HK-2 (cell line): ENCODE data around the gene YDJC.
"Not testable (repeated sequence)": the region's sequence is repeated elsewhere in the genome, so short reads cannot be mapped to it uniquely, and the experiment has no call there.

Experiments
- DNase-seq: peaks from one replicate; pipeline ENCODE4 v3.0.0-alpha.2; 2018; ENCODE audit not compliant: unreplicated experiment

The YDJC gene

DNA sequence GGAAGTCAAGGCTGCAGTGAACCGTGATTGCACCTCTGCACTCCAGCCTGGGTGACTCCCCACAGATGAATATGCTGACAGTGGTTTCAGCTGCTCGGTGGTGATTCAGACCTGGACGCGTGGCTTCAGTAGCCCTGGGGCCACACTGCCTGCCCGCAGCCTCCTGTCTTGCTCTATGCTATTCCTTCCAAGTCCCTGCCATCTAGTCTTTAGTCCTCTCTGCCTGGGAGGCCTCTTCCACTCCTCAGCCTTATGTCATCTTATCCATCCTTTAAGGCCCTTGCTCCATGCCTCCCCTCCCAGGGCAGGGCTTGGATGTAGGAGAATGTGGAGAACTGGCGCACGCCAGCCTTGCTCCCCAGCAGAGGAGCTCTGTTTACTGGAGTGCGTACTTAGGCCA, 23.0 kb downstream of the YDJC start:
- DNase-seq = peak; percentile 46

DNA sequence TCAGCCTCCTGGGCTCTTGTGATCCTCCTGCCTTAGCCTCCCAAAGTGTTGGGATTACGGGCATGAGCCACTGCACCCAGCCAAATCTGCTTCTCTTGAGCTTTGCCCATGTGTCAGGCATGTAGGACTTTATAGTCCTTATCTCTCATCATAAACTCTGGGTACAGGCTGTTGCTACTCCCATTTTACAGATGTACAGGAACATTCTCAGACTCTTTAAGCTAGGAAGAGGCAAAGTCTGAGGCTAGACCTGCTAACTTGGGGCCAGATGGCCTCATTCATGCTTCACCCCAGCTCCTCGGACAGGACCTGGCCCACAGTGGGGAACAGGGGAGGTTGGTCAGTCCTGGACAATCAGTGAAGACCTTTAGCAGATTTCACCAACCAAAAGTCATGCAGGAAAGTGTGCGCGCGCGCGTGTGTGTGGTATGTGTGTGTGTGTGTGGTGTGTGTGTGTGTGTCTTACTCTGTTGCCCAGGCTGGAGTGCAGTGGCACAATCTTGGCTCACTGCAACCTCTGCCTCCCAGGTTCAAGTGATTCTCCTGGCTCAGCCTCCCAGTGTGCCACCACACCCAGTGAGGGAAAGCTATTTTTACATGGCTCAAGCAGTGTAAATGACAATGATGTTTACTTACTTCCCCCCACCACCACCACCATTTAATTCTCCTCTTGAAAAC, 23.8 kb downstream of the YDJC start:
- no peak for DNase-seq

DNA sequence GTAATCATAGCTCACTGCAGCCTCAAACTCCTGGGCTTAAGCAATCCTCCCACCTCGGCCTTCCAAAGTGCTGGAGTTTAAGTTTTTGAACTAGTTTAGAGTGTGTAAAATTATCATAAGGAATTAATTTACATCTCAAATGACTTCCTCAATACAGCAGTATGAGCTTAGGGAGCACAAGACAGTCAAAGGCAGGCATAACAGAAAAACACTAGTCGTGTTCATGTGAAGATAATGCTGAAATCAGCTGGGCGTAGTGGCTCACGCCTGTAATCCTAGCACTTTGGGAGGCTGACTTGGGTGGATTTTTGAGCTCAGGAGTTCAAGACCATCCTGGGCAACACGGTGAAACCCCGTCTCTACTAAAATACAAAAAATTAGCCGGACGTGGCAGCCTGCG, 25.8 kb downstream of the YDJC start:
- DNase-seq = no peak

DNA sequence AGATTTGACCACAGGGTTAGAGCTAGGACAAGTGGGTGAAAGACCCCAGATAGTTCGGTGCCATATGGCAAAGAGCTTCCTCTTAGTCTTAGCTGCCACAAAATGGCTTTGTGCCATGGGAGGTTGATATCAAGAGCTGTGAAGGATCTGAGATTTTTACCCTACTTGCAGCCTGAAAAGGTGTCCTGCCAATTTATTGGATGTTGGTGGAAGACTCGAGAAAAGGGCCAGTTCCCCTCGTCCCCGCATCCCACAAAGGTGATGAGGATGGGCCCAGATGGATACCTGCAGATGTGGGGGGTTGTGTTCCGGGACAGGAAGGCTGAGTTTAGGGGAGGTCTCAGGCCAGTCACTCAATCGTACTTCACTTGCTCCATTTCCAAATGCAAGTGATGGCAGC, 27.2 kb downstream of the YDJC start:
- DNase-seq = no peak

DNA sequence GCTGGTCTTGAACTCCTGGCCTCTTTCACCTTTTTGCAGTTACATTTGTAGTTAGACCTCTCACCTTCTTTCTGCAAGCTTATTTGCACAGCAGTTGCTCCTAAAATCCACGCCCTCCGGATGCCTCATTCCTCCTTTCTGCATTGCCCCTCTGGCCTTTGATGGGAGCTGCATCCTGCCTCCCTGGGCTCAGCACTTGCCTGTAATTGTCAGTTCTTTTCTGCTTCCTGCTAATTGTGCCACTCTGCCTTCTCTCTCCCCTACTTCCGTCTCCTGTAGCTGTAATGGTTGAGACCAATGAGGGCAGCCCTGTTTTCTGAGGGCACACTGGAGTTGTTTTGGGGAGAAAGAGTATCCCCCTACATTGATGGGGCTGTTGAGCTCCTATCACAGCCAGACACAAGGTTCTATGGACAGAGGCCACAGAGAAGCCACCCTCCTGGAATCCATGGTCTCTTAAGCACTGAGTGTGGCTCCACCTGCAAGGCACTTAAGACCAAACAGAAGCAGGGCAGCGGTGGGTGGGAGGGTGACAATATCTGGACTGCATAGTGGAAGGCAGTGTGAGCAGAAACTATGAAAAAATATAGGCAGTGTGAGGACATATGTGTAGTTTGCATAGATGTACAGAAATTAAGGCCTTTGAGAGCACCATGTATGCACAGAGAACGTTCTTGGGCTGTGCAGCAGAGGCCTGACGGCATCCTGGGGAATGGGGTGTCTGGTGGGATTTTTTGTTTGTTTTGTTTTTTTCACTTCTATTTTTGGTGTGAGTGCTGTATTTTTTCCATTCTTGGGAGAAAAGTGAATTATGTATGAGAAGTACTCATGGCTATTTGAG, 30.5 kb downstream of the YDJC start:
- no peak for DNase-seq

DNA sequence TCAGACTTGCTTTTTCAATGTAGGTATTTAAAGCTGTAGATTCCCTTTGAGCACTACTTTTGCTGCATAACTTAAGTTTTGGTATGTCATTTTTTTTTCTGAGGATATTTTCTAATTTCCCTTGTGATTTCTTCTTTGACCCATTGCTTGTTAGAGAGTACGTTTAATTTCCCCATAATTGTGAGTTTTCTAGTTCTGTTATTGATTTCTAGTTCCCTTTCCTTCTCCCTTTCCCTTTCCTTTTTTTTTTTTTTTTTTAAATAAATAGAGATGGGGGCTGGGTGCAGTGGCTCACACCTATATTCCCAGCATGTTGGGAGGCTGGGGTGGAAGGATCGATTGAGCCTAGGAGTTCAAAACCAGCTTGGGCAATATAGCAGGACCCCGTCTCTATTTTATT, 31.5 kb downstream of the YDJC start:
- DNase-seq = no peak

DNA sequence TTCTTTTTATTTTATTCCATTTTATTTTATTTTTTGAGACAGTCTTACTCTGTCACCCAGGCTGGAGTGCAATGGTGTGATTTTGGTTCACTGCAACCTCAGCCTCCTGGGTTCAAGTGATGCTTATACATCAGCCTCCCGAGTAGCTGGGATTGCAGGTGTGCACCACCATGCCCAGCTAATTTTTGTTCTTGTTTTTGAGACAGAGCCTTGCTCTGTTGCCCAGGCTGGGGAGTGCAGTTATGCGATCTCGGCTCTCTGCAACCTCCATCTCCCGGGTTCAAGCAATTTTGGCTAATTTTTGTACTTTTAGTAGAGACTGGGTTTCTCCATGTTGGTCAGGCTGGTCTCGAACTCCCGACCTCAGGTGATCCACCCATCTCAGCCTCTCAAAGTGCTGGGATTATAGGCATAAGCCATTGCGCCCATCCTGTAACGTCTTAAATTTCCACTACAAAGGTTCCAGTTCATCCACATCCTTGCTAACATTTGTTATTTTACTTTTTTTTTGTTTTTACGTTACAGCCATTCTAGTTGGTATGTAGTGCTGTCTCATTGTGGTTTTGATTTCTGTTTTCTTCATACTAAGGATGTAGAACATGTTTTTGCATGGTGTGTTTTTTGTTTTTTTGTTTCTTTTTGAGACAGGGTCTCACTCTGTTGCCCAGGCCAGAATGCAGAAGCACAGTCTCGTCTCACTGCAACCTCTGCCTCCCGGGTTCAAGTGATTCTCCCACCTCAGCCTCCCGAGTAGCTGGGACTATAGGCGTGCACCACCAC, 33.3 kb downstream of the YDJC start:
- DNase-seq = not testable (repeated sequence)

DNA sequence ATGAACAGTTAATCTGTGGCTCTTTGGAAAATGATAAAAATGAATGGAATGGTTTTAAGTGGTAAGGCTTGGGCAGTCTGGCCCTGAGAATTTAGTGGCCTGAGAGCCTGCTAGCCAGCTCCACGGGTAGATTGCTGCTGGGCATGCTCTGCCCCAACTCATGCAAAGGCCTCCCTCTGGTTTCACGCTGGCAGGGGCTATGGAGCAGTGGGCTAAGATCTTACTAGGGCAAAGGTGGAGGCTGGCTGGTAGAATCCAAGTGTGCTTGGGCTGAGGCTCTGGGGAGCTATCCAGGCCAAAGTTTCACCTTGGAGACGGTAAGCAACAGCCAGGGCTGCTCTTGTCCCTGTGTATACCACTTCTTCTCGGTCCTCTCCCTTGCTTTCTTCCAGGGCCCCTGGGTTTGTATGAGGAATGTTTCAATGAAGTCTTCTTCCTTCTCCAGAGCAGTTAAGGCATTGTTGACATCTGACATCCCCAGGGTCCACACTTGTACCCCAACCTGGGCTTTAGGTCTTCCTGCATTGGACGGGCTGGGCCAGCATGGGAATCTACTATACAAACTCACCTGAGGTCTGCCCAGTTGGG, 34.9 kb downstream of the YDJC start:
- no peak for DNase-seq

DNA sequence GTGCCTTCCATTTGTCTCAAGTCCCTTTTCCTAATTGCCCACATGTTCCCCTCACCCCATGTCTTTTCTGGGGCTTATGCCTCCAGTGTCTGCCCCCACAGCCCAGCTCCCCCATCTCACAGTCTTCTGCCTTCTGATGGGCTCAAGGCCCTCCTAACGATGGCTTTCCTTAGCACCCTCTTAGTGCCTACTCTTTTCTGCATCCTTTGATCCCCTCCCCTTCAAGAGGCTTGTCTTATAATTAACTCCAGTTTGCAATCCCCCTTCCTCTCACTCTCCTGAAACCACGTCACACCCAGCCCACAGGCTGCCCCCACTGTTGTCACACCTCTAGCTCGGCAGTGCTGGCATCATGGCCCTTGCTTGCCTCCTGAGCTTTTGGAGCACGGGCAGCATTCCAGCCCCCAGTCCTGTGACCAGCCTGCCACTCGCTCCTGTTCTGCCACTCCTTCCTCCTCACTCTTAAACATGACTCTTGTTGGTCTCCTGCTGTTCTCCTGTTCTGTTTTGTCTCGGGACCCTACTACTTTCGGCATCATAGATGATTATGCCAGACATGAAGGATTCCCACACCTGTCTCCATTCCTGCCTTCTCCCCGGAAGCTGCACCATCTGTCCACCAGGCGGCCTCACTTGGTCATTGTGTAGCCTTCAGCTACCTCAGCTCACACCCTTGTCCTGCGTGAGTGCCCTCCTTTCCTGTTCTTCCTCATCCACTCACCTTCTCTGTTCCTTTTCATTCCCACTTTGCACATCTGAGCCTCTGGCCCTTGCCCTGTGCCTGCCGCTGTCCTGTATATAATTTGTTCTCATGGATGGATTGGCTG, 36.2 kb downstream of the YDJC start:
- no peak for DNase-seq

DNA sequence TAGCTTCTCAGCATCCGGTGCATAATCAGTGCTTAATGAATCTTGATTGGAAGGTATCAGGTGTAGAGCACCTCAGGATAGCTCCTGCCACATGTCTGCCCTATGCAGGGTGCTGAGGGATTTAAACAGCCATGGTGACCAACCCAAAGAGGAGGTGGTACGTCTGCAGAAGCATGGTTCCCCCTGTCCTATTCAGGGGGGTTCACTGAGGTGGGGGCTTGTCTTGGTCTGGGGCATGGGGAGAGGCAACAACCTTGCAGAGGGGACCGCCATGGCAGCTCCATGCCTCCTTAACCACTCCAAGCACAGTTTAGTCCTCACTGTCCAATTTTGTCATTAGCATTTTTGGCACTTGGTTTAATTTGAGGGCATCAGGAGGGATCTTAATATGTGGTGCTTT, 37.4 kb downstream of the YDJC start:
- DNase-seq = no peak

DNA sequence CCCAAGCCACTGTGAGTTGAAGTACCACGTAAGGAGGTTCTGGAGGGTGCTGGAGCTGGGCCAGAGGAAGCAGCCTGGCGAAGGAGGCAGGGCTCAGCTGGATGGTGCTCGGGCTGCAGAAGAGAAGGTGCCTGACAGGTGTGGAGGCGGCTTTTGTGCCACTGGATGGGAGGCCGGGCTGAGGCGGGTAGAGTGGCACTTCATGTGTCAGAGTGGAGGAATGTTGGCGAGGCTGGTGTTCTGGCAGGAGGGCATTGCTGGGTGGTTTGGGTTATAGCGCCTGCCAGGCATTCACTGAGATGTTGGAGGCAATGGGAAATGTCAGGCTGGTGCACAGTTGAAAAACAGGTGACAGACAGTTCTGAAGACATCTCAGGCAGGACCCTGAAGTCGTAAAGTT, 38.1 kb downstream of the YDJC start:
- DNase-seq = no peak

DNA sequence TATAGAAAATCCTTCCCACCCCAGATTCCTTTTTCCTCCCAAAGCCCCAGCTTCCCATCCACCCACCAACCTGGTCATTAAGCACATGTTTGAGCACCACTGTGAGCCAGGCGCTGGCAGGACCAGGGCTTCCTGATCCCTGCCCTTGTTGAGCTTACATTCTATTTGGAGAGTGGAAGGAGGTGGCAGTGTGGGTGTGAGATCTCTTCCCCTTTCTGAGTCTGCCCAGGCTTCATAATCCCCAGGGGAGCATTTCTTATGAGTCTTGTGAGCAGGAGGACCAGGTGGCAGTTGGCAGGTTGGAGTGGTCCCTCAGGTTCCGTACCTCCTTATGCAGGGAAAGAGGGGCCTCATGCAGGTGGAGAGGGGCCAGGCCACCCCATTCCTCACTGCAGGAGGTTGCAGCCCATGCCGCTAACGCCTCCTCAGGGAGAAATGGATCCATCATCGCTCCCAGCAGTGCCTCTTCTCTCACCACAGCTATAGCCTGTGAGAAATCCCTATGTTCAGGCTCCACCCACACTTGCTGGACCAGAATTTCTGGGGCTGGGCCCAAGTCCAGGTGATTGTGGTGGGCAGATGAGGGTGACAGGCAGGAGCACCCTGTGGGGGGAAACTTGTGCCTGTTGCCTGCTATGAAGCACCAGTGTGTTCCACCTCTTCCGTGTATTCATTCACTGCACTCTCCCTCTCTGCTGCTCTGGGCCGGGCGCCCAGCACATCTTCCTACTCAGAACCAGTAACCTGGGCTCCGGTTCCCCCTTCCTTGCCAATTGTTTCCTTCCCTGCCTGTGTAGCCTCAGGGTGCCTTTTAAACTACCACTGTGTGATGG, 38.8 kb downstream of the YDJC start:
- DNase-seq = no peak

DNA sequence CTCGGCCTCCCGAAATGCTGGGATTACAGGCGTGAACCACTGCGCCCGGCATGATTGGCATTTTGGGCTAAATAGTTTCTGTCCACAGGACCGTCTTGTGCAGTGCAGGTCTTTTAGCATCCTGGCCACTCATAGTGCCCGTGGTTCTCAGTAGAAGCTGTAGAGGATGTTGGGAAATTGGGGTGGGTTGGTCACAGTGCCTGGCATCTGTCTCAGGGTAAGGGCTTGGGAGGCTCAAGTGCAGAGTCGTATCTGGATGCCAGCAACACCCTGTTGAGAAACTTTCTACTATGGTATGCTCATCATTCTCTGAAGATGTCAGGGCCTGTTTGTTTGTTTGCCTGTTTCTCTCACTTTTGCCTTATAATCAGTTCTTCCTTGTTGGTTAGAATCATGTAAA, 40.4 kb downstream of the YDJC start:
- DNase-seq = no peak

DNA sequence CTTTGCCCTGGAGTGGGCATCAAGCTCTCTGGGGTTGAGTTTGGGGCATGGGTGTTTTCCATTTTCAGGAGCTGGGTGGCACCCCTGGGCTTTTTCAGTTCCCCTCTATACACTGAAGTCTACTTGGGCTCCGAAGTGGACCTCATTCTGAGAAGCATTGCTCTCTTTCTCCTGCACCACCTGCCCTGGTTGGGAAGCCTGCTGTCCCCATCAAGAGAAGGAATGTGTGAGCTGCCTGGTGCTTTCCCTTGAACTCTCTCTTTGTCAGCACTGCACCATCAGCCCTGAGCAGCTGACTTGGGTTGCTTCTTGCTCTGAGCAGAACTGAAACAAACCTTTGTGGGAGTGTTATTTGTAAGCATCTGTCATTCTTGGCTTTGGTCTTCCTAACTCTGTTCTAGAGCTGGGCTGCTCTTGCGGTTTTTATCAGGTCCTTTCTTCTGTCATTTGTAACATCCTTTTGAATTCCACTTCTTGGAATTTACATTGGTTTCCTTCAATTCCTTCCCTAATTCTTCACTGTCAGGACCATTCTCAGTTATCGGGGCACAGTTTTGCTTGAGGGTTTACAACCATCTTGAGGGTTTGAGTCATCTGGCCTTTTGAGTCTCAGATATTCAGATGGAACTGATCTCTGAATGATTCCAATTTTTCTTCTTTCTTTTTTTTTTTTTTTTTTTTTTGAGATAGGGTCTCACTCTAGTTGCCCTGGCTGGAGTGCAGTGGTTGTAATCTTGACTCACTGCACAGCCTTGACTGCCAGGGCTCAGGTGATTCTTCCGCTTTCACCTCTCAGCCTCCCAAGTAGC, 41.8 kb downstream of the YDJC start:
- no peak for DNase-seq

DNA sequence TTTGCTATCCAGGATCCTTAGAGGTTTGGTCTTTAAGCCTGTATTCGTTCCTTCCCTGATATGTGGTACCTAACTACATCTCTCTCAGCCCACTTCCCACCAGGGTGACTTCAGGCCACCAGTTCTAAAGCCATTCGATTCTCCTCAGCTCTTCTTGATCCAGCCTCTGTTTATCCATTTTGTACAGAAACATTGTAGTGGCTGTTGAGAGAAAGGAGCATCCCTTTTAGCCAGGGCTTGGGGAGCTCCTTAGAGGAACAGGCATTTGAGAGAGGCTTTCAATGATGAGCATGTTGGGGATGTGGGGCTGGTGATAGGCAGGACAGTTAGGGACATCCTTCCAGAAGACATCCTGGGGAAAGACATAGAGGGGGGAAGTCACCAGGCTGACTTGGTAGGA, 44.4 kb downstream of the YDJC start:
- no peak for DNase-seq

DNA sequence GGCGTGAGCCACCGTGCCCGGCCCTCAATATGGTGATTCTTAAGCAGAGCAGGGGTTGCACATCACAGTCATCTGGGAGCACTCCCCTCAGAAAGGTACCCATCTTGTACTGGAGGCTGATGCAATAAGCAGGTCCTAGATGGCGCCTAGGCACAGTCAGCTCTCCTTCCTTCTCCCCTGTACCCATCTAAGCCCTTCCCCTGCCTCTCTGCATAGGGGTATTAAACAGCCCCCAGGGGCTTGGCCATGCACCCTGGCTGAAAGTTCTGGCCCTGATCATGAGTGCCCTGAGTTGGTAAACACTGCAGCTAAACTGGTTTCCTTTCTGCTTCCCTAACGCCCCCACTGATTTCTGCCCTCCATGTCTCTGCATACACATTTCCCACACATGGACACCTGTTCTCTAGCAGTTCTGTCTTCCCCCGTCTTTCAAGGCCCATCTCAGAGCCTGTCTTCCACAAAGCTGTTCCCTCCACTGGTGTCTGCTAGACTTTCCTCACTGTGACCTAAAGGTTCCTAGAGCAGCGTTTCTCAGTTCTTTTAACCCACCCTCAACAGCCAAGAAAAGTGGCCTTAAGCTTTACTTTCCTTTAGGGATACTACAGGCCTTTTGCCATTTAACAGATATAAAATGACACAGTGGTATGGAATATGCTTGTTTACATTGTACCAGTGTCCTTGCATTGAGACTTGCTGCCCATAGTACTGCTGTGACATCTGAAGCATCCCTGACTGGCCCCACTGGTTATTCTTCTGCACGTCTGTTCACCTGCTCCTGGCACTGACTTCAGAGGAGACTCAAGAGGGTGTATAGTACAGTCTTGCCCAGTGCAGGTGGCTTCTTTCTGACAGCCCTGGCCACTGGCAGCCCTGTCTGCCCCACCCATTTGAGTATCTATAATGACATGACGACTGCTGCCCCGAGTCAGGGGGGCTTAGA, 46.8 kb downstream of the YDJC start:
- DNase-seq = no peak

DNA sequence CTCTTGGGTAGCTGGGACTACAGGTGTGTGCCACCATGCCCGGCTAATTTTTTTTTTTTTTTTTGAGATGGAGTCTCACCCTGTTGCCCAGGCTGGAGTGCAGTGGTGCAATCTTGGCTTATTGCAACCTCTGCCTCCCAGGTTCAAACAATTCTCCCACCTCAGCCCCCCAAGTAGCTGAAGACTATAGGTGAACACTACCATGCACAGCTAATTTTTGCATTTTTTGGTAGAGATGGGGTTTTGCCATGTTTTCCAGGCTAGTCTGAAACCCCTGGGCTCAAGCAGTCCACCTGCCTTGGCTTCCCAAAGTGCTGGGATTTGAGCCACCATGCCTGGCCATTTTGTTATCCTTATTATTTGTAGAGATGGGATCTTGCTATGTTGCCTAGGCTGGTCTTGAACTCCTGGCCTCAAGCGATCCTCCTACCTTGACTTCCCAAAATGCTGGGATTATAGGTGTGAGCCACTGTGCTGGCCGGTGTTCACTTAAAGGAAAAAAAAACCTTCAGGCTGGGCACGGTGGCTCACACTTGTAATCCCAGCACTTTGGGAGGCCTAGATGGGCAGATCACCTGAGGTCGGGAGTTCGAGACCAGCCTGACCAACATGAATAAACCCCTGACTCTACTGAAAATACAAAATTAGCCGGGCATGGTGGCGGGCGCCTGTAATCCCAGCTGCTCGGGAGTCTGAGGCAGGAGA, 48.7 kb downstream of the YDJC start:
- DNase-seq = not testable (repeated sequence)

DNA sequence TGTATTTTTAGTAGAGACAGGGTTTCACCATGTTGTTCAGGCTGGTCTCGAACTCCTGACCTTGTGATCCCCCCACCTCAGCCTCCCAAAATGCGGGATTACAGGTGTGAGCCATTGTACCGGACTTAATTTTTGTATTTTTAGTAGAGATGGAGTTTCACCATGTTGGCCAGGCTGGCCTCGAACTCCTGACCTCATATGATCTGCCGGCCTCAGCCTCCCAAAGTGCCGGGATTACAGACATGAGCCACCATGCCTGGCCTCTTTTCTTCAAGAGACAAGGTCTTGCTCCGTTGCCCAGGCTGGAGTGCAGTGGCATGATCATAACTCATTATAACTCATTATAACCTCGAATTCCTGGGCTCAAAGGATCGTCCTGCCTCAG, 49.2 kb downstream of the YDJC start:
- DNase-seq = not testable (repeated sequence)
